ENCODE measurements around the gene RBM5. TPM values are rescaled to one million over a fixed set of nuclear protein-coding genes. Genes with fewer than 3 reads are reported as not detected.
A peak's percentile ranks its signal among the peaks of the same experiment; 100 is the strongest.

The RBM5 gene
- polyA plus RNA-seq, 3 donors = 9.7 to 332 (median 18.5) TPM

- TF ChIP-seq CTCF (IDR thresholded peaks at IDR 0.05) = no peak
- Histone ChIP-seq H4K20me1 (ENCODE audit: insufficient read depth, low read length) (peaks cover 8% of the 10 kb centered on the region), H3K4me2 (replicated peaks; ENCODE audit: extremely low read depth, low read length, poor library complexity, severe bottlenecking) (peak within 1 kb of the TSS; percentile 81), H3K9ac (ENCODE audit: insufficient read depth, low read length, poor library complexity, severe bottlenecking) (peak within 1 kb of the TSS; percentile 36), H3K9me3 (replicated peaks in 1 of 2; ENCODE audit: control insufficient read depth in 1 of 2, insufficient read depth in 1 of 2, low read length in 2 of 2) (peaks cover 0 to 16% of the 10 kb centered on the region in 2 donors), H3K27ac (ENCODE audit: low read depth in 1 of 2, low read length in 2 of 2) (no peak within 1 kb of the TSS), H3K4me3 (replicated peaks in 1 of 3; ENCODE audit: low read depth in 2 of 3, low read length in 3 of 3) (peak within 1 kb of the TSS; percentile 5 to 71 (median 9)), H3K27me3 (ENCODE audit: control insufficient read depth in 2 of 2, insufficient read depth in 2 of 2, low read length in 2 of 2) (peaks cover 19 to 49% of the 10 kb centered on the region in 2 donors), H3K79me2 (ENCODE audit: insufficient read depth, low read length) (no peaks in the 10 kb centered on the region), H3K4me1 (ENCODE audit: control insufficient read depth in 1 of 2, insufficient read depth in 2 of 2, low read length in 2 of 2) (peaks cover 10 to 19% of the 10 kb centered on the region in 2 donors), H3K36me3 (replicated peaks in 1 of 2; ENCODE audit: control insufficient read depth in 1 of 2, insufficient read depth in 2 of 2, low read length in 2 of 2) (no peaks in the 10 kb centered on the region), H2AFZ (ENCODE audit: insufficient read depth, low read depth, low read length, poor library complexity, severe bottlenecking) (peak within 1 kb of the TSS; percentile 68)
- H3K9me3 Mint-ChIP-seq = peaks cover 0 to 16% (median 6%) of the 10 kb centered on the region in 7 donors
- H3K36me3 Mint-ChIP-seq = peaks cover 4 to 10% of the 10 kb centered on the region in 2 donors
- under 1% methylated on average over 98 of the region's 98 CpGs for WGBS (ENCODE audit: insufficient coverage)
- peak; percentile 62 to 75 (median 74) for DNase-seq
- peaks cover 44 to 56% (median 54%) of the 10 kb centered on the region in 3 donors for H3K27me3 Mint-ChIP-seq (ENCODE audit: low read depth in 3 of 3)
- H3K4me1 Mint-ChIP-seq = peaks cover 25% of the 10 kb centered on the region
- intact Hi-C loops (cut with micrococcal nuclease) = no loop called here
- peak within 1 kb of the TSS; percentile 80 to 89 for H3K4me3 Mint-ChIP-seq
- peak within 1 kb of the TSS in 4 of 7 donors; percentile 31 to 65 (median 49) for H3K27ac Mint-ChIP-seq
Observed at GRCh38 chr3:50154840-50155490, 66.2 kb downstream of the RBM5 start, which contains the start of gene SEMA3F. Gene SEMA3F (plus strand): TSS chr3:50155324. CDS start chr3:50159623, 4,299 bp downstream.

GRCh38 chr3:50155491-50155878, 66.8 kb downstream of the RBM5 start:
- Mint-ChIP-seq H3K27me3 (ENCODE audit: low read depth in 3 of 3) (peaks cover 44 to 56% (median 55%) of the 10 kb centered on the region in 3 donors), H3K4me3 (peak overlapping the region; percentile 80 to 89), H3K4me1 (peaks cover 25% of the 10 kb centered on the region), H3K27ac (peak overlapping the region in 2 of 7 donors; percentile 63 to 65), H3K9me3 (peaks cover 0 to 16% (median 6%) of the 10 kb centered on the region in 7 donors), H3K36me3 (peaks cover 4 to 10% of the 10 kb centered on the region in 2 donors)
- peak overlapping the region; percentile 30 for H3K9ac ChIP-seq (ENCODE audit: insufficient read depth, low read length, poor library complexity, severe bottlenecking)
- no peak overlapping the region for H3K27ac ChIP-seq (ENCODE audit: low read depth in 1 of 2, low read length in 2 of 2)
- H4K20me1 ChIP-seq (ENCODE audit: insufficient read depth, low read length) = peaks cover 8% of the 10 kb centered on the region
- WGBS (ENCODE audit: insufficient coverage) = 3% methylated on average over 22 of the region's 37 CpGs
- peak overlapping the region; percentile 81 for H3K4me2 ChIP-seq (replicated peaks; ENCODE audit: extremely low read depth, low read length, poor library complexity, severe bottlenecking)
- H3K36me3 ChIP-seq (replicated peaks in 1 of 2; ENCODE audit: control insufficient read depth in 1 of 2, insufficient read depth in 2 of 2, low read length in 2 of 2) = no peaks in the 10 kb centered on the region
- intact Hi-C loops (cut with micrococcal nuclease) = no loop called here
- H3K4me3 ChIP-seq (replicated peaks in 1 of 3; ENCODE audit: low read depth in 2 of 3, low read length in 3 of 3) = peak overlapping the region in 1 of 3 experiments; percentile 45
- DNase-seq = no peak
- no peak for TF ChIP-seq CTCF (IDR thresholded peaks at IDR 0.05)
- no peaks in the 10 kb centered on the region for H3K79me2 ChIP-seq (ENCODE audit: insufficient read depth, low read length)
- H3K9me3 ChIP-seq (replicated peaks in 1 of 2; ENCODE audit: control insufficient read depth in 1 of 2, insufficient read depth in 1 of 2, low read length in 2 of 2) = peaks cover 0 to 16% of the 10 kb centered on the region in 2 donors
- no peak overlapping the region for H2AFZ ChIP-seq (ENCODE audit: insufficient read depth, low read depth, low read length, poor library complexity, severe bottlenecking)
- H3K4me1 ChIP-seq (ENCODE audit: control insufficient read depth in 1 of 2, insufficient read depth in 2 of 2, low read length in 2 of 2) = peaks cover 10 to 19% of the 10 kb centered on the region in 2 donors
- H3K27me3 ChIP-seq (ENCODE audit: control insufficient read depth in 2 of 2, insufficient read depth in 2 of 2, low read length in 2 of 2) = peaks cover 19 to 49% of the 10 kb centered on the region in 2 donors
